Psoas muscle (tissue), 8 donors: Measurements from ENCODE around the gene MARCHF10. TPM values are rescaled to one million over a fixed set of nuclear protein-coding genes. Genes with fewer than 3 reads are reported as not detected.

Experiments used
- ATAC-seq, 4 donors: fragments of 200-7000 bp; cut with Tn5 transposase; one replicate each; pipeline ENCODE4 v1.9.1; 2020; ENCODE audit warnings: moderate library complexity in 3 of 4, mild to moderate bottlenecking in 2 of 4
- DNase-seq, 2 donors: peaks; one replicate each; pipeline ENCODE4 v3.0.0-alpha.2; 2020
- H3K27ac ChIP-seq: fragments of 200-600 bp; one replicate; pipeline ENCODE4 v1.8.0; 2022
- H3K27me3 ChIP-seq, 3 donors: fragments of 200-600 bp in 1 of 3; one replicate each; pipeline versions ENCODE4 v1.6.1 to v1.8.0; 2013 to 2022; ENCODE audit warnings: low read length in 2 of 3, mild to moderate bottlenecking in 2 of 3, moderate library complexity in 1 of 3; ENCODE audit not compliant: insufficient read depth in 3 of 3
- H3K36me3 ChIP-seq, 2 donors: fragments of 200-600 bp in 1 of 2; one replicate each; pipeline versions ENCODE4 v1.6.1 to v1.8.0; 2013 to 2022; ENCODE audit warnings: low read depth in 1 of 2, mild to moderate bottlenecking in 1 of 2, moderate library complexity in 1 of 2; ENCODE audit not compliant: insufficient read depth in 1 of 2
- H3K4me1 ChIP-seq: fragments of 200-600 bp; one replicate; pipeline ENCODE4 v1.8.0; 2022
- H3K4me3 ChIP-seq: fragments of 200-600 bp; one replicate; pipeline ENCODE4 v1.8.0; 2022; ENCODE audit warnings: mild to moderate bottlenecking
- H3K9me3 ChIP-seq: fragments of 200-600 bp; one replicate; pipeline ENCODE4 v1.8.0; 2022
- WGBS, 3 donors: extraction: QIAGEN DNeasy Blood & Tissue Kit; methylation state at CpG; one replicate each; pipeline versions ENCODE4 v1.1.6 to v1.1.7; 2013; 5-methylcytosine and 5-hydroxymethylcytosine counted together
- intact Hi-C, 2 donors: fragments of 100-400 bp; cut with DNase I; formaldehyde crosslinking; loops; one replicate each; pipeline versions ENCODE4 v1.11.0 to v1.14.2; 2022
- polyA plus RNA-seq, 3 donors: library from polyadenylated mRNA; stranded (reverse); fragments of 200-250 nt; gene quantifications; one replicate each; pipeline ENCODE4 v1.2.3, GENCODE V29; 2013
- total RNA-seq, 4 donors: library from RNA; stranded (reverse); fragmentation: NEBNext Ultra II Directional in 2 of 4; extraction: Animal tissue kit (Norgen Biotek cat#: 25700) in 2 of 4; gene quantifications; one replicate each; pipeline versions ENCODE4 v1.2.1 to v1.2.4, GENCODE V29; 2021 to 2023
- TF ChIP-seq, protein P1 (sequence below): fragments of 200-600 bp; IDR thresholded peaks from one replicate; pipeline ENCODE4 v1.8.0; 2022; ENCODE audit warnings: antibody characterized with exemption
- donor health status: healthy with polysubstance abuse.
- donor health status: DM: no; HTN: no; CAD: no; lungs with moderate emphysema.
- donor health status: Bipolar disorder and iron deficiency.
- donor health status: healthy.
- donor health status: DM: yes; HTN: yes; CAD: no.
- donor health status: DM: no; HTN: no; CAD: no.
- donor health status: DM: no; HTN: no; CAD: no.
- donor health status: DM: yes; HTN: yes; CAD: no.

Gene MARCHF10
- total and polyA plus RNA-seq, 7 donors, result 0.01 TPM; not detected in 6

DNA sequence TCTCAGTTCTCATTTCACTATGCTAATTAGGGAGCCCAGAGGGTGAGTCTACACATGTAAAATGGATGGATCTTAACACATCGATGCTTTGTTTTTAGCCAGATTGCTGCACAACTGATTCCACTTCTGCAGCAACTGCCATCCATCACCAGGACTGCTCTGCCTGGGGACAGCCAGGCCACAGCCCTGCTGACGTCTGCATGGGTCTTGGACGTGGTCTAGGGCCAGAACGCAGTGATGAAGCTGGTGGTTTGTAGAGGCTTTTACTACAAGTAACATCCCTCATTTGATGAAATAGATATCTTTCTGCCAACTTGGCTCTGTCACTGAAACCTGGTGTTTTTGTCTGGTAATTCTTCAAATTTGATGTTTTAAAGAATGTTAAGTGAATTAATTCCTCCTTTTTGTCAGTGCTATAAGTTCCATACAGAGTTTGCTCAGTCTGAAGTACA lies 50.6 kb downstream of the MARCHF10 start:
- H3K4me1 ChIP-seq, result no peaks in the 10 kb centered on the region
- DNase-seq (no peak), ATAC-seq (no peak)
- WGBS, 3 donors, result 37 to 59% (median 46%) methylated on average over 4 of the region's 4 CpGs
- intact Hi-C loops, result no loop called here
- no peak overlapping the region for H3K27ac ChIP-seq
- H3K27me3 ChIP-seq, result peaks cover 0 to 2% (median 0%) of the 10 kb centered on the region in 3 donors
- TF ChIP-seq, protein P1, sequence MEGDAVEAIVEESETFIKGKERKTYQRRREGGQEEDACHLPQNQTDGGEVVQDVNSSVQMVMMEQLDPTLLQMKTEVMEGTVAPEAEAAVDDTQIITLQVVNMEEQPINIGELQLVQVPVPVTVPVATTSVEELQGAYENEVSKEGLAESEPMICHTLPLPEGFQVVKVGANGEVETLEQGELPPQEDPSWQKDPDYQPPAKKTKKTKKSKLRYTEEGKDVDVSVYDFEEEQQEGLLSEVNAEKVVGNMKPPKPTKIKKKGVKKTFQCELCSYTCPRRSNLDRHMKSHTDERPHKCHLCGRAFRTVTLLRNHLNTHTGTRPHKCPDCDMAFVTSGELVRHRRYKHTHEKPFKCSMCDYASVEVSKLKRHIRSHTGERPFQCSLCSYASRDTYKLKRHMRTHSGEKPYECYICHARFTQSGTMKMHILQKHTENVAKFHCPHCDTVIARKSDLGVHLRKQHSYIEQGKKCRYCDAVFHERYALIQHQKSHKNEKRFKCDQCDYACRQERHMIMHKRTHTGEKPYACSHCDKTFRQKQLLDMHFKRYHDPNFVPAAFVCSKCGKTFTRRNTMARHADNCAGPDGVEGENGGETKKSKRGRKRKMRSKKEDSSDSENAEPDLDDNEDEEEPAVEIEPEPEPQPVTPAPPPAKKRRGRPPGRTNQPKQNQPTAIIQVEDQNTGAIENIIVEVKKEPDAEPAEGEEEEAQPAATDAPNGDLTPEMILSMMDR, result no peak
- H3K4me3 ChIP-seq, result no peak overlapping the region
- no peaks in the 10 kb centered on the region for H3K36me3 ChIP-seq
- no peaks in the 10 kb centered on the region for H3K9me3 ChIP-seq

DNA sequence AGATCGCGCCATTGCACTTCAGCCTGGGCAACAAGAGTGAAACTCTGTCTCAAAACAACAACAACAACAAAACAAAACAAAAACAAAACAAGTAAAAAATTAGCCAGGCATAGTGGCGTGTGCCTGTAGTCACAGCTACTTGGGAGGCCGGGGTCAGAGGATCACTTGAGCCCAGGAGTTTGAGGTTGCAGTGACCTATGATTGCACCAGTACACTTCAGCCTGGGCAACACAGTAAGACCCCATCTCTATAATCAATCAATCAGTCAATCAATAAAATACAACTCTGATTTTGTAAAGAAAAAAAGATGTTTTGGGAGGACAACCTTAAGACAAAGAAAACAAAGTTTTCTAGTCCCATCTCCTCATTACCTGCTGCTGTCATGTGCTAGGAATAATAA lies 51.9 kb downstream of the MARCHF10 start:
- Histone ChIP-seq H3K9me3 (no peaks in the 10 kb centered on the region), H3K4me1 (no peaks in the 10 kb centered on the region), H3K27ac (no peak overlapping the region), H3K36me3 (no peaks in the 10 kb centered on the region), H3K27me3 (no peaks in the 10 kb centered on the region), H3K4me3 (no peak overlapping the region)
- 97 to 99% (median 99%) methylated on average over 4 of the region's 4 CpGs for WGBS, 3 donors
- TF ChIP-seq, protein P1, result no peak
- DNase-seq (no peak), ATAC-seq (no peak)
- intact Hi-C loops, result no loop called here

DNA sequence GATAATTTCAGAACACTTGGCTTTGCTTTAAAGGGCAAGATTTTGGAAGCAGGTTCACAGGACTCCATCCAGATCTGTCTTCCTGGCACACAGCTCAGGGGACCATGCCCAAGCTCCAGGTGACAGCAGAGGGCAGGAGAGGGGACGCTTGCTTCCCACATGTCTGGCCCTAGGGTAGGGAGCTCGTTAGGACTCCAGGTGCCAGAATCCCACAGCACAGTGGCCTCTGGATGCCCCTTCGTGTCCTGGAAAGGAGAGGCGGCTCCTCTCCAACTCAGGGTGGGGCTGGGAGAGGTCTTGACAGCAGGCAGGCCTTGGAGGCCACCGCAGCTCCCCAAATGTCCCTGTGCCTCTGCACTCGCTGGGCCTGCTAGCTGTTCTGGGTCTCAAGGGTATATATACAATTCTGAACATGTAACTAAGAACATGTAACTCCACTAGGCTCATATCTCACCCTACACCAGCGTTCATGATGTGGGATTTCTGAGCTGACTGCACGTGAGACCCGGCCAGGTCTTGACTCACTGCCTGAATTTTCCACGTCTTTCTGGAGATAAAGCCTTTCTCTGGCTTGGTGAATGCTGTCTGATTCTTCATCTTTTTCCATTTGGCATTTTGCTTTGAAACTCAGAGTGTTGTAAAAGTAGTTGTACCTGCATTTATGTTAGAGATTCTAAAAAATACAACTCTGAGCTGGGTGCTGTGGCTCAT lies 52.8 kb downstream of the MARCHF10 start:
- Histone ChIP-seq H3K27me3 (no peaks in the 10 kb centered on the region), H3K4me1 (no peaks in the 10 kb centered on the region), H3K27ac (no peak overlapping the region), H3K4me3 (no peak overlapping the region), H3K36me3 (no peaks in the 10 kb centered on the region), H3K9me3 (no peaks in the 10 kb centered on the region)
- DNase-seq, result no peak
- TF ChIP-seq, protein P1, result no peak
- intact Hi-C loops, result no loop called here
- WGBS, 3 donors, result 21 to 35% (median 23%) methylated on average over 10 of the region's 10 CpGs
- peak in 2 of 4 donors; percentile 58 to 59 for ATAC-seq

DNA sequence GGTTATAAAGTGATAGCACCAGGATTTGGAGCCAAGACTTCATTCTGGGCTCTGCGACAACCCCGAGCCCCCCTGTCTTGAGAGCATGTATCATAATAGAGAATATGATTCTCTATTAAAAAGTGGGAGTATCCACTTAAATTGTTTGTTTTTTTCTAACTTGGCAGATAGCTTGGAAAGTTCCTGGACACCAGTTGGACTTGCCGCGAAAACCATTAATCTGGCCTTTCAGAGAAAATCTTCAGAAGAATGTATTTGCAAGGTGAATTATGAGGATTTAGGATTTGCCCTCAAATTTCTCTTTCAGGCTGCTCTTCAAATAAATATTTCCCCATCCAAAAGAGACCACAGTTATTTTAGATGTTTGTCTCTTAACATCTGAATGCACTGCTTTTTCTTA lies 53.5 kb downstream of the MARCHF10 start:
- intact Hi-C loops, result no loop called here
- WGBS, 3 donors, result 57 to 60% (median 58%) methylated on average over 4 of the region's 4 CpGs
- H3K36me3 ChIP-seq, result no peaks in the 10 kb centered on the region
- DNase-seq (no peak), ATAC-seq (no peak)
- H3K9me3 ChIP-seq, result no peaks in the 10 kb centered on the region
- no peaks in the 10 kb centered on the region for H3K4me1 ChIP-seq
- H3K27me3 ChIP-seq, result no peaks in the 10 kb centered on the region
- no peak overlapping the region for H3K4me3 ChIP-seq
- TF ChIP-seq, protein P1, result no peak
- H3K27ac ChIP-seq, result no peak overlapping the region

DNA sequence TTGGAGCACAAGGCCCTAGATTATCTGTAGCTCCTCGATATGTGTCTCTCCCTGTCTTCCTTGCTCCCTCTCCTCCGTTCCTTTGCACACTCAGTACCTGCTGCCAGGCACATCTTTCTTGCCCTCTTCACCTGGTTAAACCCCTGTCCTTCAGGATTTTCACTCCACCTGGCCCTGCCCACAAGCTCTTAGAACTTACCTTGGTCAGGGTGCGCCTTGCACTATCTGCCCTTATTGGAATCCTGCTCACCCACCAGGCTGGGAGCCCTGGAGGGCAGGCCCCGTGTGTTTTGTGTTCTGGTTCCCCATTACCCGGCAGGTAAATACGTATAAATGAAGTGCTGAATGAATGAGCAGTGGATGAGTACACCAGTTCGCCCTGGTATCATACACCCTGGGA lies 54.6 kb downstream of the MARCHF10 start:
- Histone ChIP-seq H3K4me1 (no peaks in the 10 kb centered on the region), H3K27ac (no peak overlapping the region), H3K27me3 (no peaks in the 10 kb centered on the region), H3K36me3 (no peaks in the 10 kb centered on the region), H3K9me3 (no peaks in the 10 kb centered on the region), H3K4me3 (no peak overlapping the region)
- 92 to 96% (median 95%) methylated on average over 7 of the region's 7 CpGs for WGBS, 3 donors
- DNase-seq, result no peak
- TF ChIP-seq, protein P1, result no peak
- ATAC-seq, result no peak
- intact Hi-C loops, result no loop called here
